Stimulated activated memory B cell treated with anti-CD40 and anti-IgM and Interleukin-4, amounts not matched to agents 10 μg/mL and 1 μg/mL and 100 μg/mL, for 72 hours (primary cell): ENCODE measurements around the gene GALNT7.
"Not testable (repeated sequence)": the region's sequence is repeated elsewhere in the genome, so short reads cannot be mapped to it uniquely, and the experiment has no call there.

ENCODE experiments used
- ATAC-seq: fragments of 150-1000 bp; cut with Tn5 transposase; 2 replicates; pipeline ENCODE4 v1.10.0; 2021
- H3K27ac Mint-ChIP-seq: one replicate; pipeline ENCODE4 v1.8.0; 2022; ENCODE audit warnings: mild to moderate bottlenecking, mixed read lengths
- H3K27me3 Mint-ChIP-seq: one replicate; pipeline ENCODE4 v1.8.0; 2022; ENCODE audit warnings: mixed read lengths
- H3K36me3 Mint-ChIP-seq: one replicate; pipeline ENCODE4 v1.8.0; 2022; ENCODE audit warnings: mixed read lengths
- H3K4me1 Mint-ChIP-seq: one replicate; pipeline ENCODE4 v1.8.0; 2022; ENCODE audit warnings: mixed read lengths
- H3K4me3 Mint-ChIP-seq: one replicate; pipeline ENCODE4 v1.8.0; 2022; ENCODE audit warnings: mild to moderate bottlenecking, moderate library complexity, mixed read lengths
- H3K9me3 Mint-ChIP-seq: one replicate; pipeline ENCODE4 v1.8.0; 2022; ENCODE audit warnings: mixed read lengths

Gene GALNT7

GRCh38 chr4:173200103-173200884, 31.7 kb downstream of the GALNT7 start:
- peaks cover 23% of the 10 kb centered on the region for H3K4me1 Mint-ChIP-seq
- no peaks in the 10 kb centered on the region for H3K27me3 Mint-ChIP-seq
- H3K27ac Mint-ChIP-seq, result no peak overlapping the region
- peaks cover 11% of the 10 kb centered on the region for H3K9me3 Mint-ChIP-seq
- no peak overlapping the region for H3K4me3 Mint-ChIP-seq
- peaks cover 28% of the 10 kb centered on the region for H3K36me3 Mint-ChIP-seq
- ATAC-seq, result no peak

- Mint-ChIP-seq H3K36me3 (peaks cover 37% of the 10 kb centered on the region), H3K4me3 (no peak overlapping the region), H3K27ac (no peak overlapping the region), H3K4me1 (peaks cover 28% of the 10 kb centered on the region), H3K27me3 (no peaks in the 10 kb centered on the region), H3K9me3 (peaks cover 11% of the 10 kb centered on the region)
- ATAC-seq, result no peak
Observed at GRCh38 chr4:173202395-173202794, 33.8 kb downstream of the GALNT7 start.

- no peak overlapping the region for H3K27ac Mint-ChIP-seq
- H3K36me3 Mint-ChIP-seq, result peaks cover 48% of the 10 kb centered on the region
- H3K4me3 Mint-ChIP-seq, result no peak overlapping the region
- H3K4me1 Mint-ChIP-seq, result peaks cover 22% of the 10 kb centered on the region
- peaks cover 11% of the 10 kb centered on the region for H3K9me3 Mint-ChIP-seq
- no peaks in the 10 kb centered on the region for H3K27me3 Mint-ChIP-seq
- ATAC-seq, result no peak
Observed at GRCh38 chr4:173205656-173206055, 37.0 kb downstream of the GALNT7 start.

- H3K27ac Mint-ChIP-seq, result no peak overlapping the region
- no peak overlapping the region for H3K4me3 Mint-ChIP-seq
- H3K9me3 Mint-ChIP-seq, result peaks cover 9% of the 10 kb centered on the region
- peaks cover 39% of the 10 kb centered on the region for H3K36me3 Mint-ChIP-seq
- peaks cover 22% of the 10 kb centered on the region for H3K4me1 Mint-ChIP-seq
- H3K27me3 Mint-ChIP-seq, result no peaks in the 10 kb centered on the region
- no peak for ATAC-seq
Observed at GRCh38 chr4:173208420-173208819, 39.8 kb downstream of the GALNT7 start.

GRCh38 chr4:173211222-173211621, 42.6 kb downstream of the GALNT7 start:
- Mint-ChIP-seq H3K36me3 (peaks cover 14% of the 10 kb centered on the region), H3K27me3 (no peaks in the 10 kb centered on the region), H3K27ac (no peak overlapping the region), H3K4me3 (no peak overlapping the region), H3K4me1 (peaks cover 3% of the 10 kb centered on the region), H3K9me3 (no peaks in the 10 kb centered on the region)
- ATAC-seq, result no peak

GRCh38 chr4:173211838-173212237, 43.2 kb downstream of the GALNT7 start:
- Mint-ChIP-seq H3K4me1 (no peaks in the 10 kb centered on the region), H3K9me3 (no peaks in the 10 kb centered on the region), H3K27me3 (no peaks in the 10 kb centered on the region), H3K4me3 (no peak overlapping the region), H3K36me3 (peaks cover 11% of the 10 kb centered on the region), H3K27ac (no peak overlapping the region)
- no peak for ATAC-seq

- Mint-ChIP-seq H3K27ac (no peak overlapping the region), H3K9me3 (no peaks in the 10 kb centered on the region), H3K4me3 (no peak overlapping the region), H3K36me3 (peaks cover 11% of the 10 kb centered on the region), H3K27me3 (no peaks in the 10 kb centered on the region), H3K4me1 (no peaks in the 10 kb centered on the region)
- ATAC-seq, result no peak
Observed at GRCh38 chr4:173212379-173212778, 43.8 kb downstream of the GALNT7 start.

- Mint-ChIP-seq H3K4me1 (peaks cover 7% of the 10 kb centered on the region), H3K27ac (no peak overlapping the region), H3K9me3 (no peaks in the 10 kb centered on the region), H3K4me3 (no peak overlapping the region), H3K27me3 (no peaks in the 10 kb centered on the region), H3K36me3 (peaks cover 10% of the 10 kb centered on the region)
- no peak for ATAC-seq
Observed at GRCh38 chr4:173213296-173213695, 44.7 kb downstream of the GALNT7 start.

GRCh38 chr4:173214231-173214630, 45.6 kb downstream of the GALNT7 start:
- H3K4me3 Mint-ChIP-seq, result no peak overlapping the region
- no peak overlapping the region for H3K27ac Mint-ChIP-seq
- H3K36me3 Mint-ChIP-seq, result peaks cover 9% of the 10 kb centered on the region
- H3K4me1 Mint-ChIP-seq, result peaks cover 12% of the 10 kb centered on the region
- H3K27me3 Mint-ChIP-seq, result no peaks in the 10 kb centered on the region
- peaks cover 3% of the 10 kb centered on the region for H3K9me3 Mint-ChIP-seq
- ATAC-seq, result no peak

GRCh38 chr4:173214661-173215060, 46.0 kb downstream of the GALNT7 start:
- Mint-ChIP-seq H3K4me3 (no peak overlapping the region), H3K9me3 (peaks cover 4% of the 10 kb centered on the region), H3K36me3 (peaks cover 9% of the 10 kb centered on the region), H3K27ac (no peak overlapping the region), H3K27me3 (no peaks in the 10 kb centered on the region), H3K4me1 (peaks cover 16% of the 10 kb centered on the region)
- no peak for ATAC-seq

GRCh38 chr4:173217075-173217474, 48.5 kb downstream of the GALNT7 start:
- Mint-ChIP-seq H3K27ac (no peak overlapping the region), H3K27me3 (no peaks in the 10 kb centered on the region), H3K36me3 (peaks cover 11% of the 10 kb centered on the region), H3K4me1 (peaks cover 19% of the 10 kb centered on the region), H3K4me3 (no peak overlapping the region), H3K9me3 (peaks cover 6% of the 10 kb centered on the region)
- no peak for ATAC-seq

GRCh38 chr4:173217727-173218126, 49.1 kb downstream of the GALNT7 start:
- peaks cover 6% of the 10 kb centered on the region for H3K9me3 Mint-ChIP-seq
- no peak overlapping the region for H3K27ac Mint-ChIP-seq
- peaks cover 11% of the 10 kb centered on the region for H3K36me3 Mint-ChIP-seq
- no peak for ATAC-seq
- peaks cover 19% of the 10 kb centered on the region for H3K4me1 Mint-ChIP-seq
- no peaks in the 10 kb centered on the region for H3K27me3 Mint-ChIP-seq
- H3K4me3 Mint-ChIP-seq, result no peak overlapping the region

- peaks cover 6% of the 10 kb centered on the region for H3K9me3 Mint-ChIP-seq
- H3K36me3 Mint-ChIP-seq, result peaks cover 13% of the 10 kb centered on the region
- ATAC-seq, result no peak
- peaks cover 19% of the 10 kb centered on the region for H3K4me1 Mint-ChIP-seq
- H3K27ac Mint-ChIP-seq, result no peak overlapping the region
- no peaks in the 10 kb centered on the region for H3K27me3 Mint-ChIP-seq
- H3K4me3 Mint-ChIP-seq, result no peak overlapping the region
Observed at GRCh38 chr4:173218411-173219125, 50.0 kb downstream of the GALNT7 start.

- H3K27ac Mint-ChIP-seq, ATAC-seq, H3K27me3 Mint-ChIP-seq, H3K9me3 Mint-ChIP-seq, H3K4me3 Mint-ChIP-seq: not testable (repeated sequence)
- Mint-ChIP-seq H3K36me3 (peaks cover 19% of the 10 kb centered on the region), H3K4me1 (peaks cover 19% of the 10 kb centered on the region)
Observed at GRCh38 chr4:173219126-173219437, 50.5 kb downstream of the GALNT7 start.

- H3K27ac Mint-ChIP-seq, result no peak overlapping the region
- ATAC-seq, result no peak
- H3K36me3 Mint-ChIP-seq, result peaks cover 22% of the 10 kb centered on the region
- H3K9me3 Mint-ChIP-seq, result peaks cover 6% of the 10 kb centered on the region
- H3K27me3 Mint-ChIP-seq, result no peaks in the 10 kb centered on the region
- no peak overlapping the region for H3K4me3 Mint-ChIP-seq
- peaks cover 12% of the 10 kb centered on the region for H3K4me1 Mint-ChIP-seq
Observed at GRCh38 chr4:173223743-173224142, 55.1 kb downstream of the GALNT7 start.

GRCh38 chr4:173226401-173226888, 57.8 kb downstream of the GALNT7 start:
- H3K4me3 Mint-ChIP-seq, result no peak overlapping the region
- peaks cover 1% of the 10 kb centered on the region for H3K4me1 Mint-ChIP-seq
- no peak for ATAC-seq
- H3K27ac Mint-ChIP-seq, result no peak overlapping the region
- H3K36me3 Mint-ChIP-seq, result peaks cover 10% of the 10 kb centered on the region
- H3K9me3 Mint-ChIP-seq, result no peaks in the 10 kb centered on the region
- H3K27me3 Mint-ChIP-seq, result no peaks in the 10 kb centered on the region
